SK-N-SH treated with all-trans-retinoic acid at 6 μM for 48 hours (cell line): ENCODE data around the gene OPHN1.

Source experiments
- ATAC-seq: fragments of 200-7000 bp; cut with Tn5 transposase; 3 replicates; pipeline ENCODE4 v1.9.1; 2020; ENCODE audit warnings: mild to moderate bottlenecking, moderate library complexity
- ARNTL ChIP-seq: fragments of 450-650 bp; formaldehyde crosslinking; IDR thresholded peaks from 2 replicates; pipeline ENCODE4 v1.5.0; 2020; ENCODE audit warnings: low read depth, mild to moderate bottlenecking, moderate library complexity, borderline replicate concordance
- BACH2 ChIP-seq: fragments of 250-450 bp; sonication (Bioruptor Pico); IDR thresholded peaks from 2 replicates; pipeline ENCODE4 v1.9.0; 2021; ENCODE audit warnings: mild to moderate bottlenecking, borderline replicate concordance
- CSDC2 ChIP-seq: fragments of 250-450 bp; sonication (Bioruptor Pico); IDR thresholded peaks from 2 replicates; pipeline ENCODE4 v1.5.0; 2020; ENCODE audit warnings: mild to moderate bottlenecking, moderate library complexity
- CSRNP3 ChIP-seq: fragments of 250-450 bp; sonication (Bioruptor Pico); IDR thresholded peaks from 2 replicates; pipeline ENCODE4 v1.5.1; 2021; ENCODE audit warnings: mild to moderate bottlenecking, moderate library complexity
- ESRRG ChIP-seq: fragments of 250-450 bp; sonication (Bioruptor Pico); IDR thresholded peaks from 2 replicates; pipeline ENCODE4 v1.6.1; 2021; ENCODE audit warnings: mild to moderate bottlenecking
- GLIS3 ChIP-seq: fragments of 250-450 bp; sonication (Bioruptor Pico); IDR thresholded peaks from 2 replicates; pipeline ENCODE4 v1.5.0; 2020; ENCODE audit warnings: mild to moderate bottlenecking, moderate library complexity
- ISL1 ChIP-seq: fragments of 250-450 bp; sonication (Bioruptor Pico); IDR thresholded peaks from 2 replicates; pipeline ENCODE4 v2.1.2; 2022; ENCODE audit warnings: mild to moderate bottlenecking, moderate library complexity
- OSR1 ChIP-seq: fragments of 250-450 bp; sonication (Bioruptor Pico); IDR thresholded peaks from 2 replicates; pipeline ENCODE4 v1.8.0; 2022; ENCODE audit warnings: moderate library complexity, mild to moderate bottlenecking, inconsistent platforms
- PATZ1 ChIP-seq: fragments of 250-450 bp; sonication (Bioruptor Pico); IDR thresholded peaks from 2 replicates; pipeline ENCODE4 v1.8.0; 2020; ENCODE audit warnings: mild to moderate bottlenecking, moderate library complexity, borderline replicate concordance
- POU6F1 ChIP-seq: fragments of 250-450 bp; sonication (Bioruptor Pico); IDR thresholded peaks from 2 replicates; pipeline ENCODE4 v1.8.0; 2021; ENCODE audit warnings: low read depth, mild to moderate bottlenecking, moderate library complexity, borderline replicate concordance
- PPARA ChIP-seq: fragments of 250-450 bp; sonication (Bioruptor Pico); IDR thresholded peaks from 2 replicates; pipeline ENCODE4 v1.5.0; 2020; ENCODE audit warnings: mild to moderate bottlenecking, borderline replicate concordance
- RARB ChIP-seq: fragments of 250-450 bp; sonication (Bioruptor Pico); IDR thresholded peaks from 2 replicates; pipeline ENCODE4 v1.8.0; 2021; ENCODE audit warnings: mild to moderate bottlenecking, moderate library complexity
- SNAI2 ChIP-seq: fragments of 250-450 bp; sonication (Bioruptor Pico); IDR thresholded peaks from 2 replicates; pipeline ENCODE4 v1.5.0; 2020; ENCODE audit warnings: mild to moderate bottlenecking, moderate library complexity
- TCF4 ChIP-seq: fragments of 250-450 bp; sonication (Bioruptor Pico); IDR thresholded peaks from 2 replicates; pipeline ENCODE4 v1.8.0; 2021; ENCODE audit warnings: mild to moderate bottlenecking, moderate library complexity, borderline replicate concordance
- TOX ChIP-seq: fragments of 250-450 bp; sonication (Bioruptor Pico); IDR thresholded peaks from 2 replicates; pipeline ENCODE4 v1.8.0; 2021; ENCODE audit warnings: mild to moderate bottlenecking, moderate library complexity, borderline replicate concordance
- ZC3H10 ChIP-seq: fragments of 250-450 bp; sonication (Bioruptor Pico); IDR thresholded peaks from 2 replicates; pipeline ENCODE4 v1.5.1; 2021; ENCODE audit warnings: mild to moderate bottlenecking, moderate library complexity
- ZFP30 ChIP-seq: fragments of 450-650 bp; formaldehyde crosslinking; IDR thresholded peaks from 2 replicates; pipeline ENCODE4 v1.5.0; 2022; ENCODE audit warnings: mild to moderate bottlenecking, moderate library complexity
- ZNF565 ChIP-seq: fragments of 450-650 bp; formaldehyde crosslinking; conservative IDR thresholded peaks from 2 replicates; pipeline ENCODE4 v1.5.0; 2020; ENCODE audit warnings: low read depth, mild to moderate bottlenecking, moderate library complexity
- ZNF70 ChIP-seq: fragments of 450-650 bp; formaldehyde crosslinking; IDR thresholded peaks from 2 replicates; pipeline ENCODE4 v1.5.0; 2020; ENCODE audit warnings: mild to moderate bottlenecking, moderate library complexity
- ZNF8 ChIP-seq: fragments of 450-650 bp; formaldehyde crosslinking; IDR thresholded peaks from 2 replicates; pipeline ENCODE4 v1.5.0; 2020; ENCODE audit warnings: mild to moderate bottlenecking, moderate library complexity
- TF ChIP-seq, protein P1 (sequence below): fragments of 250-450 bp; sonication (Bioruptor Pico); IDR thresholded peaks from 2 replicates; pipeline ENCODE4 v1.5.1; 2020; ENCODE audit warnings: low read depth, mild to moderate bottlenecking, moderate library complexity

OPHN1 gene

DNA sequence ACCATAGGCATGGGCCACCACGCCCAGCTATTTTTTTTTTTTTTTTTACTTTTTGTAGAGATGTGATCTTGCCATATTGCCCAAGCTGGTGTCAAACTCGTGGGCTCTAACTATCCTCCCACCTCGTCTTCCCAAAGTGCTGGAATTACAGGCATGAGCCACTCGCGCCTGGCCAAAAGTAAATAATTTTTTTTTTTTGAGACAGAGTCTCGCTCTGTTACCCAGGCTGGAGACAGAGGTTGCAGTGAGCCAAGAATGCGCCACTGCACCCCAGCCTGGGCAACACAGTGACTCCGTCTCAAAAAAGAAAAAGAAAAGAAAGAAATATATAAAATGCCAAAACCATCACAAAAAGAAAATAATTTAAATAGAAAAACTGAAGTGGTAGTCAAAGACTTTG lies 18.4 kb upstream of the OPHN1 start:
- TF ChIP-seq ESRRG (CRISPR knock-in tag) (no peak), ZC3H10 (CRISPR knock-in tag) (no peak), PPARA (CRISPR knock-in tag) (no peak), GLIS3 (CRISPR knock-in tag) (no peak), RARB (no peak), ZFP30 (CRISPR knock-in tag) (no peak), ZNF8 (CRISPR knock-in tag) (no peak), SNAI2 (CRISPR knock-in tag) (no peak), POU6F1 (CRISPR knock-in tag) (no peak), TCF4 (CRISPR knock-in tag) (no peak), ISL1 (CRISPR knock-in tag) (no peak), BACH2 (CRISPR knock-in tag) (no peak), PATZ1 (CRISPR knock-in tag) (no peak), OSR1 (CRISPR knock-in tag) (no peak), ZNF565 (no peak)
- TF ChIP-seq, protein P1, sequence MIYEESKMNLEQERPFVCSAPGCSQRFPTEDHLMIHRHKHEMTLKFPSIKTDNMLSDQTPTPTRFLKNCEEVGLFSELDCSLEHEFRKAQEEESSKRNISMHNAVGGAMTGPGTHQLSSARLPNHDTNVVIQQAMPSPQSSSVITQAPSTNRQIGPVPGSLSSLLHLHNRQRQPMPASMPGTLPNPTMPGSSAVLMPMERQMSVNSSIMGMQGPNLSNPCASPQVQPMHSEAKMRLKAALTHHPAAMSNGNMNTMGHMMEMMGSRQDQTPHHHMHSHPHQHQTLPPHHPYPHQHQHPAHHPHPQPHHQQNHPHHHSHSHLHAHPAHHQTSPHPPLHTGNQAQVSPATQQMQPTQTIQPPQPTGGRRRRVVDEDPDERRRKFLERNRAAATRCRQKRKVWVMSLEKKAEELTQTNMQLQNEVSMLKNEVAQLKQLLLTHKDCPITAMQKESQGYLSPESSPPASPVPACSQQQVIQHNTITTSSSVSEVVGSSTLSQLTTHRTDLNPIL, result no peak
- TF ChIP-seq, all 23 proteins: peak for 0
- ATAC-seq, result no peak

GRCh38 chrX:68443155-68443868 lies 10.0 kb upstream of the OPHN1 start:
- ATAC-seq, result peak; percentile 49; the same call in 2 of the 3 replicates
- no peak for TF ChIP-seq PATZ1 (CRISPR knock-in tag)
- TF ChIP-seq CSDC2 (CRISPR knock-in tag), result no peak
- TF ChIP-seq ZNF8 (CRISPR knock-in tag), result no peak
- TF ChIP-seq GLIS3 (CRISPR knock-in tag), result no peak

DNA sequence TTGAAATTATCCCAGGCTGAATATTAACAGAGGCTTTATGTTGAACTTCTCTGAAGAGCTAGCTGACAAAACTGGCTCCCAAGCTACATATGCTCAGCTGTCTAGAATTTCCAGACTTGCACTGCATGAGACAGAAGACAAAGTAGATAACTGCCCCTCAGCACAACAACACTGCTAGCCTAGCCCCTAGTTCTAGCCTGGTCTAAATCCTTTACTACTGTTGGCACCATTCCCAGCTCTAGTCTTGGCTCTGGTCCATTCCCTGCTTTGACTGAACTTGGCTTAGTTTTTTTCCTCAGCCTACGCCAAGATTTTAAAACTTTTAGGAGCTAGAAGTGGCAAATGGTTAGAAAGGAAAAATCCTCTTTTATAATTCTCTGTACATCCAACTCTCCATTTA lies 7.6 kb upstream of the OPHN1 start:
- TF ChIP-seq ZNF70 (CRISPR knock-in tag) (no peak), OSR1 (CRISPR knock-in tag) (no peak), ZNF8 (CRISPR knock-in tag) (no peak), CSDC2 (CRISPR knock-in tag) (no peak), TOX (CRISPR knock-in tag) (no peak), BACH2 (CRISPR knock-in tag) (no peak), ESRRG (CRISPR knock-in tag) (no peak), ZNF565 (no peak), GLIS3 (CRISPR knock-in tag) (no peak), RARB (no peak), ARNTL (CRISPR knock-in tag) (no peak), POU6F1 (CRISPR knock-in tag) (no peak), CSRNP3 (CRISPR knock-in tag) (no peak)
- TF ChIP-seq, protein P1, result no peak
- ATAC-seq, result peak; percentile 79
